ENCODE measurements around the gene ACTL8. TPM values are rescaled to one million over a fixed set of nuclear protein-coding genes. Genes with fewer than 3 reads are reported as not detected.

The ACTL8 gene
- total RNA-seq, 1 donor from 2014 or later = 0.17 TPM

DNA sequence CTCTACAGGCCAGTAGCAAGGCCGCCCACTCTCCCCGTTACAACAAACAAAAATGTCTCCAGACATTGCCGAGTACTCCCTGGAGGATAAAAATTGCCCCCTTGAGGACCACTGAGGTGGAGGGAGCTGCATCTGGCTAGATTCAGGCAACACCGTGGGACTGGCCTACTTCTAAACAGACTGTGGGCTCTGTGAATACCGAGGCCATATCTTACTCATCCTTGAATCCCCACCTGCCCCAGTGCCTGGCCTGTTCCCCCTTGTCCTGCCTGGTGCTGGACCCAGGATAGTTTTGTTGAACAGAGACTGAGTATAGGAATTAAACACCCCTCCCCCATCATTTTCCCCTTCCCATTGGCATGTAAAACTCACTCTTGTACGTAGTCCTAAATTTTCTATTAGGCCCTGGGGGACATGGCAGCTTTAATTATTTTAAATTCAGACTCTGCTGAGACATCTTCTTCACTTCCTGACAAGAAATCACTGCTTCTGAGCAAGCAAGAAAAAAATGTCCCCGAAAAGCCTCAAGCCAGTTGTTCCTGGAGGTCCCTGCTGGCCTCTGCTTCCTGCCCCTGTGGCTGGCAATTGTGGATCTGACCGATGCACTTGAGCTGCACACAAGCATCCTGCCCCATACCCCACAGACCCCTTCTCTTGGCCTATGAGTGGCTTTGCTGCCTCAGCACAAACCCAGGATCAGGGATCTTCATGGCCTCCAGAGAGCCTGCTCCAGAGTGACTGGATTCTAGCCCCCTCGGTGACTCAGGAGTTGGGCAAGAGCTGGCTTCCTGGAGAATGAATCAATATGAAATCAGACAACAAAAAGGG, 111.0 kb downstream of the ACTL8 start:
- peak; percentile 63 for DNase-seq (ENCODE audit: low read depth)
- no peak overlapping the region for H3K4me3 ChIP-seq (ENCODE audit: low read depth, low read length)
- H3K27me3 ChIP-seq (ENCODE audit: control insufficient read depth, insufficient read depth, low read length) = no peaks in the 10 kb centered on the region
- TF ChIP-seq, protein P1, sequence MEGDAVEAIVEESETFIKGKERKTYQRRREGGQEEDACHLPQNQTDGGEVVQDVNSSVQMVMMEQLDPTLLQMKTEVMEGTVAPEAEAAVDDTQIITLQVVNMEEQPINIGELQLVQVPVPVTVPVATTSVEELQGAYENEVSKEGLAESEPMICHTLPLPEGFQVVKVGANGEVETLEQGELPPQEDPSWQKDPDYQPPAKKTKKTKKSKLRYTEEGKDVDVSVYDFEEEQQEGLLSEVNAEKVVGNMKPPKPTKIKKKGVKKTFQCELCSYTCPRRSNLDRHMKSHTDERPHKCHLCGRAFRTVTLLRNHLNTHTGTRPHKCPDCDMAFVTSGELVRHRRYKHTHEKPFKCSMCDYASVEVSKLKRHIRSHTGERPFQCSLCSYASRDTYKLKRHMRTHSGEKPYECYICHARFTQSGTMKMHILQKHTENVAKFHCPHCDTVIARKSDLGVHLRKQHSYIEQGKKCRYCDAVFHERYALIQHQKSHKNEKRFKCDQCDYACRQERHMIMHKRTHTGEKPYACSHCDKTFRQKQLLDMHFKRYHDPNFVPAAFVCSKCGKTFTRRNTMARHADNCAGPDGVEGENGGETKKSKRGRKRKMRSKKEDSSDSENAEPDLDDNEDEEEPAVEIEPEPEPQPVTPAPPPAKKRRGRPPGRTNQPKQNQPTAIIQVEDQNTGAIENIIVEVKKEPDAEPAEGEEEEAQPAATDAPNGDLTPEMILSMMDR (IDR thresholded peaks at IDR 0.05; ENCODE audit: insufficient read depth, low read length, poor library complexity, severe bottlenecking) = no peak
- no peaks in the 10 kb centered on the region for H3K36me3 ChIP-seq (ENCODE audit: control insufficient read depth, insufficient read depth, low read length)

DNA sequence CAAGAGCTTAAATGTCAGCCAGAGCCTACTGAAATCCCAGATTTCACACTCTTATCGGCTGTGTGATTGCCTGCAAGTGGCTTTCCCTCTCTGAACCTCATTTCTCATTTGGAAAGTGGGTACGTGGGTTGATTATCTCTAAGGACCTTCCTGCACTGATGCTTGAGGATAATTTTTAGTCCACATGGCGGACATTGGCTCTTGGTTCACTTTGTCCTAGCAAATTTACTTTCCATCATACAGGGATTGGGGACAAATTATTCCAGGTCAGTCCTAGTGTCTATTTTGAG, 111.6 kb downstream of the ACTL8 start:
- Histone ChIP-seq H3K27me3 (ENCODE audit: control insufficient read depth, insufficient read depth, low read length) (no peaks in the 10 kb centered on the region), H3K4me3 (ENCODE audit: low read depth, low read length) (no peak overlapping the region), H3K36me3 (ENCODE audit: control insufficient read depth, insufficient read depth, low read length) (no peaks in the 10 kb centered on the region)
- DNase-seq (ENCODE audit: low read depth) = no peak
- TF ChIP-seq, protein P1 (IDR thresholded peaks at IDR 0.05; ENCODE audit: insufficient read depth, low read length, poor library complexity, severe bottlenecking) = no peak

DNA sequence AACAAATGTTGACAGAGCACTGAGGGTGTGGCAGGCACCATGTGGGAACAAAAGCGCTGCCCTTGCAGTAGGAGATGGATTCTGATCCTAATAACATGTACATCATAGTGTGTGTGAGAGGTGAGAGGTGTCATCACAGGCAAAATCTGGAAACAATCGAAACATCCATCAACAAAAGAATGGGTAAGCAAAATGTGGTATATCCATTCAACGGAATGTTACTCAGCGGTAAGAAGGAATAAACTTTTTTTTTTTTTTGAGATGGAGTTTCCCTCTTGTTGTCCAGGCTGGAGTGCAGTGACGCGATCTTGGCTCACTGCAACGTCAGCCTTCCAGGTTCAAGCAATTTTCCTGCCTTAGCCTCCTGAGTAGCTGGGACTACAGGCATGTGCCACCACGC, 112.3 kb downstream of the ACTL8 start:
- TF ChIP-seq, protein P1 (IDR thresholded peaks at IDR 0.05; ENCODE audit: insufficient read depth, low read length, poor library complexity, severe bottlenecking) = no peak
- Histone ChIP-seq H3K4me3 (ENCODE audit: low read depth, low read length) (no peak overlapping the region), H3K36me3 (ENCODE audit: control insufficient read depth, insufficient read depth, low read length) (no peaks in the 10 kb centered on the region), H3K27me3 (ENCODE audit: control insufficient read depth, insufficient read depth, low read length) (no peaks in the 10 kb centered on the region)
- DNase-seq (ENCODE audit: low read depth) = no peak

DNA sequence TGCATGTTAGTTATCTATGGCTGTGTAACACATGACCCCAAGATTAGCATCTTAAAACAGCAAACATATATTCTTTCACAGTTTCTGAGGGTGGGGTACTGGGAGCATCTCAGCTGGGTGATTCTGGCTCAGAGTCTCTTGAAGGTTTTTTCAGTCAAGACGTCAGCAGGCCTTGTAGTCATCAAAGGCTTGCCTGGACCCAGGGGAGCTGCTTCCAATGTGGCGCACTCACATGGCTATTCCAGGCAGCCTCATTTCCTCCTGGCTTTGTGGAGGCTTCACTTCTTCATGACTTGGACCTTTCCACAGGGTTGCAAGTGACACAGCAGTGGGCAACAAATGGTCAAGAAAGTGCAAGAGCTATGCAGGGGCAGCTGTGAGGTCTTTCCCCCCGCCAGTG, 114.7 kb downstream of the ACTL8 start:
- no peak overlapping the region for H3K4me3 ChIP-seq (ENCODE audit: low read depth, low read length)
- TF ChIP-seq, protein P1 (IDR thresholded peaks at IDR 0.05; ENCODE audit: insufficient read depth, low read length, poor library complexity, severe bottlenecking) = no peak
- no peak for DNase-seq (ENCODE audit: low read depth)
- H3K36me3 ChIP-seq (ENCODE audit: control insufficient read depth, insufficient read depth, low read length) = no peaks in the 10 kb centered on the region
- H3K27me3 ChIP-seq (ENCODE audit: control insufficient read depth, insufficient read depth, low read length) = no peaks in the 10 kb centered on the region

DNA sequence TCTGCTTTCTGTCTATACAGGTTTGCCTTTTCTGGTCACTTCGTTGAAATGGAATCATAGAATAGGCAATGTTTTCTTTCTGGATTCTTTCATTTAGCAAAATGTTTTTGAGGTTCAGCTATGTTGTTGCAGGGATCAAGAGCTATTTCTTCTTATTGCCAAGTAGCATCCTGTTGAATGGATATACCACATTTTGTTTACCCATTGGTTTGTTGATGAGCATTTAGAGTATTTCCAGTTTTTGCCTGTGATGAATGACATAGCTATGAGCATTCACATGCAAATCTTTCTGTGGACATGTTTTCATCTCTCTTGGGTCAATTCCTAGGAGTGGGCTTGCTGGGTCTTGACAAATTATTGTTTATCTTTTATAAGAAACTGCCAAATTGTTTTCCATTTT, 115.5 kb downstream of the ACTL8 start:
- Histone ChIP-seq H3K27me3 (ENCODE audit: control insufficient read depth, insufficient read depth, low read length) (no peaks in the 10 kb centered on the region), H3K36me3 (ENCODE audit: control insufficient read depth, insufficient read depth, low read length) (no peaks in the 10 kb centered on the region), H3K4me3 (ENCODE audit: low read depth, low read length) (no peak overlapping the region)
- TF ChIP-seq, protein P1 (IDR thresholded peaks at IDR 0.05; ENCODE audit: insufficient read depth, low read length, poor library complexity, severe bottlenecking) = no peak
- DNase-seq (ENCODE audit: low read depth) = no peak

Measured in kidney epithelial cell (primary cell).